ENCODE measurements around the gene IREB2.
A peak's percentile ranks its signal among the peaks of the same experiment; 100 is the strongest.

GRCh38 chr15:78415284-78415683, 22.7 kb upstream of the IREB2 start:
- TF ChIP-seq RAD21 (IDR thresholded peaks at IDR 0.05; ENCODE audit: low read length) (peak; percentile 74), MAX (IDR thresholded peaks at IDR 0.05; ENCODE audit: low read depth) (no peak), RCOR1 (IDR thresholded peaks at IDR 0.05; ENCODE audit: low read length) (no peak), TEAD4 (IDR thresholded peaks at IDR 0.05; ENCODE audit: borderline replicate concordance, insufficient read depth) (no peak), TAF1 (IDR thresholded peaks at IDR 0.05; ENCODE audit: borderline replicate concordance, low read depth, low read length) (no peak), CTCF (IDR thresholded peaks at IDR 0.05) (peak; percentile 52)

Data from SK-N-SH (cell line).